22Rv1 (cell line): ENCODE results near the gene PLPP1.

Source experiments
- H3K27ac ChIP-seq: fragments of 450-650 bp; 2 replicates; pipeline ENCODE4 v1.5.1; 2017
- ZFX ChIP-seq: fragments of 450-650 bp; IDR thresholded peaks from 2 replicates; pipeline ENCODE4 v1.6.1; 2017; ENCODE audit warnings: antibody characterized with exemption, borderline replicate concordance
- TF ChIP-seq, protein P1 (sequence below): fragments of 450-650 bp; IDR thresholded peaks from 2 replicates; pipeline ENCODE4 v1.5.1; 2017; ENCODE audit warnings: mild to moderate bottlenecking

Gene PLPP1

DNA sequence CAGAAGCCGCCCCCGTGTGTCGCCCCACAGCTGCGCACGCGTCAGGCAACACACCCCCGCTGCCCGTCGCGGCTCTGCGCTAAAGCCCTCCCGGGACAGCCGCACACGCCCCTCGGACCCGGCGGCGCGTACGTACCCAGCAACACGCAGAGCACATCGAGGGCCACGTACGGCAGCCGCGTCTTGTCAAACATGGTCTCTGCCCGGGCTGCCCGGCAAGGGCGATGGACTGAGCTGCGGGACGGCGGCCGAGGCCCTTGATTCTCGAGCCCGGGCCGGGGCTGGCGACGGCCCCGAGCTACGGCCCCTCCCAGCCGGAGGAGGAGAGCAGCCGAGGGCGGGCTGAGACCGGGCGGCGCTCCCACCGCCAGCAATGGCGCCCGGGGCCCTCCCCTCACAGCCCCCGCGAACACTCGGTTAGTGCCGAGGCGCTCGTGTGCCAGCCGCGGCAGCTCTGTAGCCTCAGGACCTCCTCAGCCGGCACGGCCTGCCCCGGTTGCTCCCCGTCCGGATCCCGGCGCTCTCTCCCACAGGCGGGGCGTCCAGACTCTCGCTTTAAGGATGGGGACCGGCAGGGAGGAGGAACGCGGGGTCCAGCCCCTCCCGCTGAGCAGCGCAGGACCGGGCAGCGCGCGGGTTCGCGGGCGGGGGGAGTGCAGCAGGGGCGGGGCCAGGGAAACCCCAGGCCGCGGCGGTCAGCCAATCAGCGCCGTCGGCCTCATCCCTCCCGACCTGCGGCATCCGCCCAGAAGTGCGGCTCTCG lies at the start of gene PLPP1:
Gene PLPP1, minus strand, starts transcription at position 529 of the 763 bp plus-strand sequence. Its CDS starts 335 bp downstream, at position 194.
- TF ChIP-seq ZFX, result no peak
- TF ChIP-seq, protein P1, sequence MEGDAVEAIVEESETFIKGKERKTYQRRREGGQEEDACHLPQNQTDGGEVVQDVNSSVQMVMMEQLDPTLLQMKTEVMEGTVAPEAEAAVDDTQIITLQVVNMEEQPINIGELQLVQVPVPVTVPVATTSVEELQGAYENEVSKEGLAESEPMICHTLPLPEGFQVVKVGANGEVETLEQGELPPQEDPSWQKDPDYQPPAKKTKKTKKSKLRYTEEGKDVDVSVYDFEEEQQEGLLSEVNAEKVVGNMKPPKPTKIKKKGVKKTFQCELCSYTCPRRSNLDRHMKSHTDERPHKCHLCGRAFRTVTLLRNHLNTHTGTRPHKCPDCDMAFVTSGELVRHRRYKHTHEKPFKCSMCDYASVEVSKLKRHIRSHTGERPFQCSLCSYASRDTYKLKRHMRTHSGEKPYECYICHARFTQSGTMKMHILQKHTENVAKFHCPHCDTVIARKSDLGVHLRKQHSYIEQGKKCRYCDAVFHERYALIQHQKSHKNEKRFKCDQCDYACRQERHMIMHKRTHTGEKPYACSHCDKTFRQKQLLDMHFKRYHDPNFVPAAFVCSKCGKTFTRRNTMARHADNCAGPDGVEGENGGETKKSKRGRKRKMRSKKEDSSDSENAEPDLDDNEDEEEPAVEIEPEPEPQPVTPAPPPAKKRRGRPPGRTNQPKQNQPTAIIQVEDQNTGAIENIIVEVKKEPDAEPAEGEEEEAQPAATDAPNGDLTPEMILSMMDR, result no peak
- H3K27ac ChIP-seq, result peak within 1 kb of the TSS; percentile 87

DNA sequence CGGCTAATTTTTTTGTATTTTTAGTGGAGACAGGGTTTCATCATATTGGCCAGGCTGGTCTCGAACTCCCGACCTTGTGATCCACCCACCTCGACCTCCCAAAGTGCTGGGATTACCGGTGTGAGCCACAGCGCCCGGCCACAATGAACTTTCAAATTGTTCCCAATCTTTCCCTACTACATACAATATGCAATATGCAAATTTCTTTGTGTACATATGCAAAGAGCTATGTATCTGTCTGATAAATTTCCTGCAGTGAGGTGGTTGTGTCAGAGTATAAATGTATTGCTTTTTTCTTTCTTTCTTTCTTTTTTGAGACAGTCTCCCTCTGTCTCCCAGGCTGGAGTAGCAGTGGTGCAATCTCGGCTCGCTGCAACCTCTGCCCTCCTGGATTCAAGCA lies 48.8 kb upstream of the PLPP1 start:
- TF ChIP-seq ZFX, result no peak
- TF ChIP-seq, protein P1, result no peak
- H3K27ac ChIP-seq, result no peak overlapping the region

DNA sequence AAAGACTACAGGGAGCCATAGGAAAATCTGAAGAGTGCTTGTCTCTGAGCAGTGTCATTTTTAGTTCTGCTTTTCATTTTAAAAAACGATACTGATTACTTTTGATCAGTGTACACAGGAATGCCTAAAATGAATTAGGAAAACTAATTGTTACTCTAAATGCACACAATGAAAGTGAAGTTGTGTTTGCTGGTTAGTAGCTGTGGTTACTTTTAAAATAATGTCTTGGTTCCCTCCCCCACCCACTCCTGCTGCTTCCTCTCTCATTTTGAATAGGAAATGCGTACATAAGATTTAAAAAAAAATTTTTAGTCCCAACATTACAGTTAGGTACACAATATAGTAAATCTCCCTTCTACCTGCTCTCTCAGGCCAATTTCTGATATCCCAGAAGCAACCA lies 47.5 kb upstream of the PLPP1 start:
- H3K27ac ChIP-seq, result no peak overlapping the region
- TF ChIP-seq, protein P1, result no peak
- no peak for TF ChIP-seq ZFX

- H3K27ac ChIP-seq, result no peak overlapping the region
- no peak for TF ChIP-seq ZFX
- TF ChIP-seq, protein P1, result no peak
Observed at GRCh38 chr5:55580042-55580441, 45.3 kb upstream of the PLPP1 start.

- TF ChIP-seq, protein P1, result no peak
- no peak for TF ChIP-seq ZFX
- H3K27ac ChIP-seq, result no peak overlapping the region
Observed at GRCh38 chr5:55578771-55579170, 44.0 kb upstream of the PLPP1 start.

DNA sequence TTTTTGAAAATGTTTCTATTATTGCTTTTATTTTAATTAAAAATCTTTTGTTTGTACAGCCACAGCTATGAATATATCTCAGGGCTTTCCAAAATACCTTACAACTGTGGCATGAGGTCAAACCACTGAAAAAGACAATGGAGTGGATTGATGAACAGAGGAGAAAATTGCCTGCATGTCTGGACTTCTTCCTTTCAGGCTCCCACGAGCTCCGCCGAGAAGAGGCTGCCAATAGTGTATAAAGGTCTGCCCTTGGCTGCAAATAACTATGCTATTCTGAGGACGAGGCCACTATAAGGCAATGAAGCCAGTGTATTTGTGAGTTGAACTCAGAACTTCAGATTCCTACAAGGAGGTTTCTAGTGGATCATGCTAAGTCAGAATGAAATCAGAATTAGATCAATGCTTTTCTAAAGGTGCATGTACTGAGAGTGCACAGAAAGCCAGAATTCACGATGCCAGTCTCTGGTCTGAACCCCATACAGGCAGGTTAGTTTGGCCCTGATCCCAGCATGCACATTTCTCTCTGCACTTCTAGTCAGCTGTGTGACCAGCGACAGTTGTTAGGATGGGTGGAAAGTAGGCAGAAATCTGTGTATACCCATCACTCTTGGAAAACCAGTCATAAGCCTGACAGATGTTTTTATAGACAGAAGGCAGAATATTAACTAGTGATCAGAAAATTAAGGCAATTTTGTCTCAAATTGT lies 42.7 kb upstream of the PLPP1 start:
- TF ChIP-seq ZFX, result no peak
- TF ChIP-seq, protein P1, result no peak
- peak overlapping the region; percentile 95 for H3K27ac ChIP-seq

DNA sequence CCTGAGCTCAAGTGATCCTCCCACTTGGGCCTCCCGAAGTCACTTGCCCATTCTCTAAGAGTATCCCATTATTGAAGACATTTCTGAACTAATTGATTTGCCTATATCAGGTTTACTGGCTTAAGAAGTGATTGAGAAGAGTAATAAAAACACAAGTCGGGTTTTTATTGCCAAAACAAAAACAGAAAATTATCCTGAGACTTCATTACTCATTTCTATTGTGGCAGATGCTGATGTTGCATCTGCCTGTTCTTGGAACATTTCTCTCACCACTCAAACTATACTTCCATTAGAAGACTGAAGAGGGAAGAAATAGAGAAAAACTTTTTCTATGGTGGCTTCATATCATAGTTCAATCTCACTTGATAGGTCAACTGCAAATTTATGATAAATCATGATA lies 41.9 kb upstream of the PLPP1 start:
- TF ChIP-seq, protein P1, result no peak
- TF ChIP-seq ZFX, result no peak
- peak overlapping the region; percentile 95 for H3K27ac ChIP-seq
